KMS-11 (cell line): Measurements from ENCODE around the gene OR52E5.
A peak's percentile ranks its signal among the peaks of the same experiment; 100 is the strongest.

Experiments used
- H2AFZ ChIP-seq: fragments of 200-600 bp; sonication (generic); 2 replicates; pipeline ENCODE4 v1.6.1; 2016; ENCODE audit warnings: antibody characterized with exemption, mixed run types, low read depth
- H3K27ac ChIP-seq: fragments of 200-600 bp; sonication (generic); 2 replicates; pipeline ENCODE4 v1.6.1; 2016; ENCODE audit warnings: mild to moderate bottlenecking, mixed run types
- H3K27me3 ChIP-seq: fragments of 200-600 bp; sonication (generic); 2 replicates; pipeline ENCODE4 v1.6.1; 2017; ENCODE audit warnings: mild to moderate bottlenecking, low read depth, mixed run types, moderate library complexity; ENCODE audit not compliant: insufficient read depth
- H3K36me3 ChIP-seq: fragments of 200-600 bp; sonication (generic); 2 replicates; pipeline ENCODE4 v1.6.1; 2017; ENCODE audit warnings: mild to moderate bottlenecking, mixed run types; ENCODE audit not compliant: insufficient read depth
- H3K4me1 ChIP-seq: fragments of 200-600 bp; sonication (generic); 2 replicates; pipeline ENCODE4 v1.6.1; 2016; ENCODE audit warnings: mild to moderate bottlenecking, low read depth, mixed run types; ENCODE audit not compliant: poor library complexity, severe bottlenecking
- H3K4me2 ChIP-seq: fragments of 200-600 bp; sonication (generic); 2 replicates; pipeline ENCODE4 v1.7.0; 2016; ENCODE audit warnings: mild to moderate bottlenecking, mixed run types
- H3K4me3 ChIP-seq: fragments of 200-600 bp; sonication (generic); IDR thresholded peaks from 2 replicates; pipeline ENCODE4 v1.6.1; 2017; ENCODE audit warnings: low read depth, low read length, mixed read lengths; ENCODE audit not compliant: insufficient read depth
- H3K79me2 ChIP-seq: fragments of 200-600 bp; sonication (generic); 2 replicates; pipeline ENCODE4 v1.6.1; 2016; ENCODE audit warnings: low read depth, mixed run types; ENCODE audit not compliant: insufficient read depth
- H3K9ac ChIP-seq: fragments of 200-600 bp; sonication (generic); 2 replicates; pipeline ENCODE4 v1.6.1; 2016; ENCODE audit warnings: mild to moderate bottlenecking, mixed run types
- H4K20me1 ChIP-seq: fragments of 200-600 bp; sonication (generic); 2 replicates; pipeline ENCODE4 v1.6.1; 2016; ENCODE audit warnings: mild to moderate bottlenecking, mixed run types; ENCODE audit not compliant: insufficient read depth
- TF ChIP-seq, protein P1 (sequence below): fragments of 200-600 bp; sonication (generic); conservative IDR thresholded peaks from 2 replicates; pipeline ENCODE4 v1.6.1; 2017; ENCODE audit warnings: low read depth, mild to moderate bottlenecking, antibody characterized with exemption, low read length, moderate library complexity, mixed read lengths

Gene OR52E5

DNA sequence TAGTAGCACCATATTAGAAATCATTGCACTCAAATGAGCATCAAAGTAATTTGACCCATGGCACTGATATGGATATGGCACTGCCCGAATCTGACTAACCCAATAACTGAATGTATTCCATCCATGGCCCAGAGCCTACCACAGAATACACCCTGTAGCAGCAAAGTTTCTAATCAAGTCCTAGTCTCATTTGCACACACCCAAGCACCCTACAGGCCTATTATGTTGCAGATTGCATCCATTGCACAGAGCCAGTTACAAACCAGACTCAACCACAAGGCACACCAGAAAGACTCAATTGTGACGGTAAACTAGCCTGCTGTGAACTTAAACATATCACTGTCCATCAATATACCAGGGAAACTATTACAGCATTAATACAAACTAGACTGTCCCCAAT, 6.5 kb downstream of the OR52E5 start:
- Histone ChIP-seq H3K4me2 (no peak overlapping the region), H3K27ac (no peak overlapping the region), H3K9ac (no peak overlapping the region), H3K36me3 (no peaks in the 10 kb centered on the region), H3K4me3 (no peak overlapping the region), H3K4me1 (no peaks in the 10 kb centered on the region), H3K79me2 (no peaks in the 10 kb centered on the region), H4K20me1 (no peaks in the 10 kb centered on the region), H3K27me3 (no peaks in the 10 kb centered on the region), H2AFZ (no peak overlapping the region)
- TF ChIP-seq, protein P1, sequence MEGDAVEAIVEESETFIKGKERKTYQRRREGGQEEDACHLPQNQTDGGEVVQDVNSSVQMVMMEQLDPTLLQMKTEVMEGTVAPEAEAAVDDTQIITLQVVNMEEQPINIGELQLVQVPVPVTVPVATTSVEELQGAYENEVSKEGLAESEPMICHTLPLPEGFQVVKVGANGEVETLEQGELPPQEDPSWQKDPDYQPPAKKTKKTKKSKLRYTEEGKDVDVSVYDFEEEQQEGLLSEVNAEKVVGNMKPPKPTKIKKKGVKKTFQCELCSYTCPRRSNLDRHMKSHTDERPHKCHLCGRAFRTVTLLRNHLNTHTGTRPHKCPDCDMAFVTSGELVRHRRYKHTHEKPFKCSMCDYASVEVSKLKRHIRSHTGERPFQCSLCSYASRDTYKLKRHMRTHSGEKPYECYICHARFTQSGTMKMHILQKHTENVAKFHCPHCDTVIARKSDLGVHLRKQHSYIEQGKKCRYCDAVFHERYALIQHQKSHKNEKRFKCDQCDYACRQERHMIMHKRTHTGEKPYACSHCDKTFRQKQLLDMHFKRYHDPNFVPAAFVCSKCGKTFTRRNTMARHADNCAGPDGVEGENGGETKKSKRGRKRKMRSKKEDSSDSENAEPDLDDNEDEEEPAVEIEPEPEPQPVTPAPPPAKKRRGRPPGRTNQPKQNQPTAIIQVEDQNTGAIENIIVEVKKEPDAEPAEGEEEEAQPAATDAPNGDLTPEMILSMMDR, result no peak

DNA sequence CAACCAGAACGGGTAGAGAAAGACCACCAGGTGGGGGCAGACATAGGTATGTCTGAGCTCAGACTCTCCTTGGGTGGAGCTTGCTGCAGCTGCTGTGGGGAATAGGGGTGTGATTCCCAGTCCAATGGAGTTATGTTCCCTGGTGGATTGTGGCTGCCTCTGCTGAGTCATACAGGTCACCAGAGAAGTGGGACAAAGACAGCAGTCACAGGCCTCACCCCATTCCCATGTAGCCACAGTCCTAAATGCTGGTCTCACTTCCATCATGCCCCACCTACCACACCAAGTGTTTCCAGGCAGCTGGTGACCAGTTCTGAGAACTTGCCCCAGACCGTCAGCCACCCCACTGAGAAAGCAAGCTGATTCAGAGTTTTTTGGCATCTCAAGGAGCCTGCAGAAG, 17.5 kb downstream of the OR52E5 start:
- no peak overlapping the region for H2AFZ ChIP-seq
- H3K4me3 ChIP-seq, result no peak overlapping the region
- no peaks in the 10 kb centered on the region for H3K79me2 ChIP-seq
- H3K9ac ChIP-seq, result no peak overlapping the region
- H4K20me1 ChIP-seq, result no peaks in the 10 kb centered on the region
- TF ChIP-seq, protein P1, result no peak
- H3K27me3 ChIP-seq, result no peaks in the 10 kb centered on the region
- H3K36me3 ChIP-seq, result no peaks in the 10 kb centered on the region
- H3K4me1 ChIP-seq, result no peaks in the 10 kb centered on the region
- no peak overlapping the region for H3K4me2 ChIP-seq
- H3K27ac ChIP-seq, result no peak overlapping the region

DNA sequence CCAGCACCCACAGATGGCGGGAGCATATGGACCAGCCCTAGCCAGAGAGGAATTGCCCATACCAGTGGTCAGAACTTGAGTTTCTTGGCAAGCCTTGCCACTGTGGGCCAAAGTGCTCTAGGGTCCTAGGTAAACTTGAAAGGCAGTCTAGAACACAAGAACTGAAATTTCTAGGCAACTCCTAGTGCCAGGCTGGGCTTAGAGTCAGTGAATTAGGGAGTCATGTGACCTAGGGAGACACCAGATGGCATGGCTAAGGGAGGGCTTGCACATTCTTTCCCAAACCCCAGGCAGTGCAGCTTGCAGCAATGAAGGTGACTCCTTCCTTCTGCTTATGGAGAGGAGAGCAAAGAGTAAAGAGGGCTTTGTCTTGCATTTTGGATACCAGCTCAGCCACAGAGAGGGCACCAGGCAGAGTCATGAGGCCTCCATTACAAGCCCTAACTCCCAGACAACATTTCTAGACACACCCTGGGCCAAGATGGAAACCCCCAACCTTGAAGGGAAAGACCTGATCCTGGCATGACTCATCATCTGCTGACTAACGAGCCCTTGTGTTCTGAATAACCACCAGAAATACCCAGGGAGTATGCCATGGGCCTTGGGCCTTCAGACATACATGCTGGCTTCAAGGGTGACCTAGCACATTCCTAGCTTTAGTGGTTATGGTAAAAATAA, 29.9 kb downstream of the OR52E5 start:
- no peak overlapping the region for H3K4me3 ChIP-seq
- H3K9ac ChIP-seq, result no peak overlapping the region
- no peaks in the 10 kb centered on the region for H3K79me2 ChIP-seq
- H3K27ac ChIP-seq, result no peak overlapping the region; the same call in 1 of the 2 replicates
- no peaks in the 10 kb centered on the region for H3K27me3 ChIP-seq
- no peaks in the 10 kb centered on the region for H4K20me1 ChIP-seq
- H2AFZ ChIP-seq, result peak overlapping the region; percentile 38; the same call in 1 of the 2 replicates
- peaks cover 8% of the 10 kb centered on the region for H3K4me1 ChIP-seq
- TF ChIP-seq, protein P1, result no peak
- H3K36me3 ChIP-seq, result no peaks in the 10 kb centered on the region
- H3K4me2 ChIP-seq, result no peak overlapping the region

DNA sequence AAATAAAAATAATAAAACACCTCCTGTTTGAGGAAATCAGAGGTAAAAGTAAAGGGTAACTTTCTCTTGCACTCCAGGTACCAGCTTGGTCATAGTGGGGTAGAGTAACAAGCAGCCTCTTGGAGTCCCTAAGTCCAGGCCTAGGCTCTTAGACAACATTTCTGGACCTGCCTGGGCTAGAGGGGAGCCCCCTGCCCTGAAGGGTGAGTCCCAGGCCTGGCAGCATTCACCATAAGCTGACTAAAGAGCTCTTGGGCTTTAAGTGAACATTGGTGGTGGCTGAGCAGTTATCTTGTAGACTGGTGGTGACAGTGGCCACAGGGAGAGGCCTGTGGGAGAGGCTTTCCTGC, 30.4 kb downstream of the OR52E5 start:
- no peak overlapping the region for H3K9ac ChIP-seq
- no peak overlapping the region for H3K4me2 ChIP-seq
- H2AFZ ChIP-seq, result peak overlapping the region; percentile 38; the same call in 1 of the 2 replicates
- peaks cover 8% of the 10 kb centered on the region for H3K4me1 ChIP-seq
- no peaks in the 10 kb centered on the region for H4K20me1 ChIP-seq
- TF ChIP-seq, protein P1, result no peak
- H3K4me3 ChIP-seq, result no peak overlapping the region
- no peaks in the 10 kb centered on the region for H3K36me3 ChIP-seq
- H3K79me2 ChIP-seq, result no peaks in the 10 kb centered on the region
- no peak overlapping the region for H3K27ac ChIP-seq
- H3K27me3 ChIP-seq, result no peaks in the 10 kb centered on the region
